OCI-LY7 (cell line): ENCODE data around the gene DDRGK1.

Source experiments
- EZH2phosphoT487 ChIP-seq: fragments of 200-600 bp; sonication (generic); IDR thresholded peaks from 2 replicates; pipeline ENCODE4 v1.6.1; 2018; ENCODE audit warnings: low read depth, borderline replicate concordance, mild to moderate bottlenecking, mixed run types, antibody characterized with exemption, low read length, moderate library complexity, mixed read lengths
- TF ChIP-seq, protein P1 (sequence below): fragments of 200-600 bp; sonication (generic); conservative IDR thresholded peaks from 2 replicates; pipeline ENCODE4 v1.5.1; 2014; ENCODE audit warnings: mild to moderate bottlenecking, antibody characterized with exemption, low read length, moderate library complexity, mixed read lengths

DNA sequence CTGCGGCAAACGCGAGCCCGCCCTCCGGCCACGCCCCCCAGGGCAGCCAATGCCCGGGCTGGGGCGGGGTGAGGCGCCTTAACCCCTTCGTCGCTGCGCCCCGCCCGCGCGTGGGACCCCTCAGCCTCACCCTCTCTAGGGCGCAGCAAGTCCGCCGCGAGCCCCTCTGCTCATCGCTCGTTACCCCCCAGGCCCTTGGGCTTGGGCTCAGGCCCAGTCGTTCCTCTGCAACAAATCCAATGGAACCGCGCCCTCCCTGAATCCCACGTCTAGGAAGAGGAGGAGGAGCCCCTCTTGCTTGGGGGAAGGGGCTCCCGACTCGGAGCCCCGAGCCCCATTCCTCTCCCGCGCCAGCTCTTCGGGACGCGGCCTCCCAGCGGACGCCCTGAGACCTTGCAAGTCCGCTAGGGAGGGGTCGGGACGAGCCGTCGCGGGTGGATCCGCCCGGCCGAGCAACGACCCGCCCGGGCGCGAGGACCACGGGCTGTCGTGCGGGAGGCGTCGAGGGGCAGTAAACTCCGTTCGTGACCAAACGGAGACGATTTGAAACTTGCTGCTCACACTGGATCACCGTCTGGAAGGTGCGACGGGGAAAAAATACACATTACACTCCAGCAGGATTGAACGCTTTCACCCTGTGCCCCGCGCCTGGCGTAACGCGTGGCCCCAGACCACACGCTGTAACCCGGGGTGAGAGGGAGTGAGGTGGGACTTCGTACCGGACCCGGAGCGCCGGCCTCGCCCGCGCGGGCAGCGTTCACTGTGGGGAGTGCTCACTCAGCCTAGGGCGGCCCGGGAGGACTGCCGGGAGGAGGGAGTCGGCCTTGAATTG lies 30.7 kb downstream of the DDRGK1 start:
- TF ChIP-seq, protein P1, sequence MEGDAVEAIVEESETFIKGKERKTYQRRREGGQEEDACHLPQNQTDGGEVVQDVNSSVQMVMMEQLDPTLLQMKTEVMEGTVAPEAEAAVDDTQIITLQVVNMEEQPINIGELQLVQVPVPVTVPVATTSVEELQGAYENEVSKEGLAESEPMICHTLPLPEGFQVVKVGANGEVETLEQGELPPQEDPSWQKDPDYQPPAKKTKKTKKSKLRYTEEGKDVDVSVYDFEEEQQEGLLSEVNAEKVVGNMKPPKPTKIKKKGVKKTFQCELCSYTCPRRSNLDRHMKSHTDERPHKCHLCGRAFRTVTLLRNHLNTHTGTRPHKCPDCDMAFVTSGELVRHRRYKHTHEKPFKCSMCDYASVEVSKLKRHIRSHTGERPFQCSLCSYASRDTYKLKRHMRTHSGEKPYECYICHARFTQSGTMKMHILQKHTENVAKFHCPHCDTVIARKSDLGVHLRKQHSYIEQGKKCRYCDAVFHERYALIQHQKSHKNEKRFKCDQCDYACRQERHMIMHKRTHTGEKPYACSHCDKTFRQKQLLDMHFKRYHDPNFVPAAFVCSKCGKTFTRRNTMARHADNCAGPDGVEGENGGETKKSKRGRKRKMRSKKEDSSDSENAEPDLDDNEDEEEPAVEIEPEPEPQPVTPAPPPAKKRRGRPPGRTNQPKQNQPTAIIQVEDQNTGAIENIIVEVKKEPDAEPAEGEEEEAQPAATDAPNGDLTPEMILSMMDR, result no peak
- no peak for TF ChIP-seq EZH2phosphoT487
